ENCODE measurements around the gene TLR2.

DNA sequence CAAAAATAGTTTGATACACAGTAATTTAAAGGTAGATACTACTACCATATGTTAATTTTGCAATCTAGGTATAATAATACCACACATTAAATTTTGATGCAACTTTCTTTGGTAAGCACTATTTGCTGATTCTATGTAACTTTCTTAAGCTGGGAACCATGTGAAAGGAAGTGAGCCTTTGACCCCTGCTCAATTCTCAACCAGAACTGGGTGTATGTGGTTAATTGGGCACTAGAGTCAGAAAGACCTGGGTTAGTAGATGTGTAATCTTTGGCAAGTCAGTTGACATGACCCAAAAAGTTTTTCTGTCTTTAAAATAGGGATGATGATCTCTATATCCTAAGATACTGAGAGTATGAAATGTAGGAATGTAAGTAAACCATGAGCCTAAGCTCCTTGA, 22.4 kb downstream of the TLR2 start:
- TF ChIP-seq, protein P1, sequence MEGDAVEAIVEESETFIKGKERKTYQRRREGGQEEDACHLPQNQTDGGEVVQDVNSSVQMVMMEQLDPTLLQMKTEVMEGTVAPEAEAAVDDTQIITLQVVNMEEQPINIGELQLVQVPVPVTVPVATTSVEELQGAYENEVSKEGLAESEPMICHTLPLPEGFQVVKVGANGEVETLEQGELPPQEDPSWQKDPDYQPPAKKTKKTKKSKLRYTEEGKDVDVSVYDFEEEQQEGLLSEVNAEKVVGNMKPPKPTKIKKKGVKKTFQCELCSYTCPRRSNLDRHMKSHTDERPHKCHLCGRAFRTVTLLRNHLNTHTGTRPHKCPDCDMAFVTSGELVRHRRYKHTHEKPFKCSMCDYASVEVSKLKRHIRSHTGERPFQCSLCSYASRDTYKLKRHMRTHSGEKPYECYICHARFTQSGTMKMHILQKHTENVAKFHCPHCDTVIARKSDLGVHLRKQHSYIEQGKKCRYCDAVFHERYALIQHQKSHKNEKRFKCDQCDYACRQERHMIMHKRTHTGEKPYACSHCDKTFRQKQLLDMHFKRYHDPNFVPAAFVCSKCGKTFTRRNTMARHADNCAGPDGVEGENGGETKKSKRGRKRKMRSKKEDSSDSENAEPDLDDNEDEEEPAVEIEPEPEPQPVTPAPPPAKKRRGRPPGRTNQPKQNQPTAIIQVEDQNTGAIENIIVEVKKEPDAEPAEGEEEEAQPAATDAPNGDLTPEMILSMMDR (IDR thresholded peaks at IDR 0.05): no peak
- TF ChIP-seq POLR2AphosphoS5 (IDR thresholded peaks at IDR 0.05): no peak
- TF ChIP-seq EP300 (IDR thresholded peaks at IDR 0.05): no peak
- TF ChIP-seq POLR2A (IDR thresholded peaks at IDR 0.05): no peak
